Measurements from ENCODE around the gene SHISA4. TPM values are rescaled to one million over a fixed set of nuclear protein-coding genes. Genes with fewer than 3 reads are reported as not detected.

The SHISA4 gene
- polyA plus RNA-seq, 1 donor from 2014 or later: 1.5 TPM

DNA sequence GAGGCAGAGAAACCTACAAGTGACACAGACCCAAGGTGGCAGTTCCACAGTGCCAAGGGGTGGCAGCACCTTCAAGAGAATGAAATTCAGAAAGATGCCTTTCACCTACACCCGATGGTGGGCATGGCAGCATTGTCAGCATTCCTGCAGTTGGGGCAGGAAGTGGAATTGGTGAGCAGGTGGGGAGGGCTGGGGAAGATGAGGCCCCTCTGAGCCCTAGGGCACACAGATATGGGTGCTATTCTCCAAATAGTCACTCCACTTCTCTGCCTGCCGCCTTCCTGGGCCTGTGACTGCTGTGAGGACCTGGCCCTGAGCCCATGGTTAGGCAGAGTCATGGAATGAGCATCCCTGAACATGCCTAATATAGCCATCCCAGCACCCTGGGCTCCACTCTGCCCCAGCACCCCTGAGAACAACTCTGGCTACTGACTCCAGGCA is 8.3 kb downstream of the SHISA4 start:
- no peaks in the 10 kb centered on the region for H4K20me1 ChIP-seq (ENCODE audit: insufficient read depth)
- H3K4me3 ChIP-seq (ENCODE audit: low read length): no peak overlapping the region
- no peak overlapping the region for H2AFZ ChIP-seq (ENCODE audit: low read depth, low read length)
- TF ChIP-seq, protein P1, sequence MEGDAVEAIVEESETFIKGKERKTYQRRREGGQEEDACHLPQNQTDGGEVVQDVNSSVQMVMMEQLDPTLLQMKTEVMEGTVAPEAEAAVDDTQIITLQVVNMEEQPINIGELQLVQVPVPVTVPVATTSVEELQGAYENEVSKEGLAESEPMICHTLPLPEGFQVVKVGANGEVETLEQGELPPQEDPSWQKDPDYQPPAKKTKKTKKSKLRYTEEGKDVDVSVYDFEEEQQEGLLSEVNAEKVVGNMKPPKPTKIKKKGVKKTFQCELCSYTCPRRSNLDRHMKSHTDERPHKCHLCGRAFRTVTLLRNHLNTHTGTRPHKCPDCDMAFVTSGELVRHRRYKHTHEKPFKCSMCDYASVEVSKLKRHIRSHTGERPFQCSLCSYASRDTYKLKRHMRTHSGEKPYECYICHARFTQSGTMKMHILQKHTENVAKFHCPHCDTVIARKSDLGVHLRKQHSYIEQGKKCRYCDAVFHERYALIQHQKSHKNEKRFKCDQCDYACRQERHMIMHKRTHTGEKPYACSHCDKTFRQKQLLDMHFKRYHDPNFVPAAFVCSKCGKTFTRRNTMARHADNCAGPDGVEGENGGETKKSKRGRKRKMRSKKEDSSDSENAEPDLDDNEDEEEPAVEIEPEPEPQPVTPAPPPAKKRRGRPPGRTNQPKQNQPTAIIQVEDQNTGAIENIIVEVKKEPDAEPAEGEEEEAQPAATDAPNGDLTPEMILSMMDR (IDR thresholded peaks at IDR 0.05; ENCODE audit: poor library complexity, severe bottlenecking): no peak
- TF ChIP-seq POLR2AphosphoS5 (IDR thresholded peaks at IDR 0.05): no peak
- no peak for TF ChIP-seq MXI1 (conservative IDR thresholded peaks at IDR 0.05; ENCODE audit: poor library complexity, severe bottlenecking)
- no peak for TF ChIP-seq RAD21 (conservative IDR thresholded peaks at IDR 0.05)
- TF ChIP-seq EZH2 (IDR thresholded peaks at IDR 0.05; ENCODE audit: borderline replicate concordance, insufficient read depth, low read length, poor library complexity, severe bottlenecking): no peak
- no peak for TF ChIP-seq EP300 (conservative IDR thresholded peaks at IDR 0.05; ENCODE audit: poor library complexity, severe bottlenecking)
- TF ChIP-seq, protein P2, sequence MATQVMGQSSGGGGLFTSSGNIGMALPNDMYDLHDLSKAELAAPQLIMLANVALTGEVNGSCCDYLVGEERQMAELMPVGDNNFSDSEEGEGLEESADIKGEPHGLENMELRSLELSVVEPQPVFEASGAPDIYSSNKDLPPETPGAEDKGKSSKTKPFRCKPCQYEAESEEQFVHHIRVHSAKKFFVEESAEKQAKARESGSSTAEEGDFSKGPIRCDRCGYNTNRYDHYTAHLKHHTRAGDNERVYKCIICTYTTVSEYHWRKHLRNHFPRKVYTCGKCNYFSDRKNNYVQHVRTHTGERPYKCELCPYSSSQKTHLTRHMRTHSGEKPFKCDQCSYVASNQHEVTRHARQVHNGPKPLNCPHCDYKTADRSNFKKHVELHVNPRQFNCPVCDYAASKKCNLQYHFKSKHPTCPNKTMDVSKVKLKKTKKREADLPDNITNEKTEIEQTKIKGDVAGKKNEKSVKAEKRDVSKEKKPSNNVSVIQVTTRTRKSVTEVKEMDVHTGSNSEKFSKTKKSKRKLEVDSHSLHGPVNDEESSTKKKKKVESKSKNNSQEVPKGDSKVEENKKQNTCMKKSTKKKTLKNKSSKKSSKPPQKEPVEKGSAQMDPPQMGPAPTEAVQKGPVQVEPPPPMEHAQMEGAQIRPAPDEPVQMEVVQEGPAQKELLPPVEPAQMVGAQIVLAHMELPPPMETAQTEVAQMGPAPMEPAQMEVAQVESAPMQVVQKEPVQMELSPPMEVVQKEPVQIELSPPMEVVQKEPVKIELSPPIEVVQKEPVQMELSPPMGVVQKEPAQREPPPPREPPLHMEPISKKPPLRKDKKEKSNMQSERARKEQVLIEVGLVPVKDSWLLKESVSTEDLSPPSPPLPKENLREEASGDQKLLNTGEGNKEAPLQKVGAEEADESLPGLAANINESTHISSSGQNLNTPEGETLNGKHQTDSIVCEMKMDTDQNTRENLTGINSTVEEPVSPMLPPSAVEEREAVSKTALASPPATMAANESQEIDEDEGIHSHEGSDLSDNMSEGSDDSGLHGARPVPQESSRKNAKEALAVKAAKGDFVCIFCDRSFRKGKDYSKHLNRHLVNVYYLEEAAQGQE (IDR thresholded peaks at IDR 0.05; ENCODE audit: borderline replicate concordance): no peak
- TF ChIP-seq SMC3 (conservative IDR thresholded peaks at IDR 0.05; ENCODE audit: poor library complexity): no peak
- no peak for TF ChIP-seq TAF1 (IDR thresholded peaks at IDR 0.05; ENCODE audit: low read depth)
- H3K9me2 ChIP-seq (ENCODE audit: insufficient read depth, low read length): no peaks in the 10 kb centered on the region
- no peaks in the 10 kb centered on the region for H3K79me2 ChIP-seq (replicated peaks; ENCODE audit: insufficient read depth, low read length)
- H3K36me3 ChIP-seq (ENCODE audit: insufficient read depth, low read length): no peaks in the 10 kb centered on the region
- H3K9ac ChIP-seq (ENCODE audit: low read length): no peak overlapping the region
- H3K4me2 ChIP-seq (ENCODE audit: low read length): no peak overlapping the region
- no peaks in the 10 kb centered on the region for H3K27me3 ChIP-seq (ENCODE audit: insufficient read depth, low read depth, low read length)
- H3K27ac ChIP-seq (ENCODE audit: low read length): no peak overlapping the region
- H3F3A ChIP-seq (ENCODE audit: insufficient read depth, low read length, poor library complexity, severe bottlenecking): no peaks in the 10 kb centered on the region
- H3K9me3 ChIP-seq (ENCODE audit: low read length): no peaks in the 10 kb centered on the region

DNA sequence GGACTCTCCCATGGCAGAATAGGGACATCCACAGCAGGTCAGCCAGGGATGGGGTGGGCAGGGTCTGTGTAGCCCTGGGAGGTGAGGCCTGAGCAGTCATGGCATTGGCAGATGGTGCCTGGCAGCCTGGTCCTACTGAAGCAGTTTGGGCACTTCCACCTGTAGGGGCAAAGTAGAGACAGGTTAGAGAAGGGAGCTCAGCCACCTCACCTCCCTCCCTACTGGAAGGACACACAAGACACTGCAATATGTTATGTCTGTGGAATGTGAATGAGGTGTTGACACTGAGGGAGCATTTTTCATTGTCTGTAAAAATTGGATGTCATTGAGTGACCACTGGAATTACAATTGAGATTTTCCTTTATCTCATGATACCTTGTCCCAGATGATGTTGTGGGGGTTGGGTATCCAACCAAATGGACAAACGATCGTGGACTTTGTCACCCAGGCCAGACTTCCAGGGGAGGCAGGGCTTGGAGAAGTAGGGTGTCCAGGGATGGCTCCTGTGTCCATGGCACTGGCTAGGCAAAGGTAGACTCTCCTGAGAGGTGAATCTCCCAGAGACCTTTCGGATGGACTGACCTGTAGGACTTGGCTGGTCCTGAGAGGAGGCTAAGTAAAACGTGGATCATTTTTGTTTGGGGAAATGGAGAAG is 9.7 kb downstream of the SHISA4 start:
- Histone ChIP-seq H2AFZ (ENCODE audit: low read depth, low read length) (no peak overlapping the region), H3K36me3 (ENCODE audit: insufficient read depth, low read length) (no peaks in the 10 kb centered on the region), H3F3A (ENCODE audit: insufficient read depth, low read length, poor library complexity, severe bottlenecking) (no peaks in the 10 kb centered on the region), H3K27ac (ENCODE audit: low read length) (no peak overlapping the region), H3K9me2 (ENCODE audit: insufficient read depth, low read length) (no peaks in the 10 kb centered on the region), H3K27me3 (ENCODE audit: insufficient read depth, low read depth, low read length) (no peaks in the 10 kb centered on the region), H3K4me3 (ENCODE audit: low read length) (no peak overlapping the region), H4K20me1 (ENCODE audit: insufficient read depth) (no peaks in the 10 kb centered on the region), H3K9ac (ENCODE audit: low read length) (no peak overlapping the region), H3K9me3 (ENCODE audit: low read length) (no peaks in the 10 kb centered on the region), H3K4me2 (ENCODE audit: low read length) (no peak overlapping the region), H3K79me2 (replicated peaks; ENCODE audit: insufficient read depth, low read length) (no peaks in the 10 kb centered on the region)
- TF ChIP-seq RAD21 (conservative IDR thresholded peaks at IDR 0.05) (no peak), MXI1 (conservative IDR thresholded peaks at IDR 0.05; ENCODE audit: poor library complexity, severe bottlenecking) (no peak), TAF1 (IDR thresholded peaks at IDR 0.05; ENCODE audit: low read depth) (no peak), SMC3 (conservative IDR thresholded peaks at IDR 0.05; ENCODE audit: poor library complexity) (no peak), POLR2AphosphoS5 (IDR thresholded peaks at IDR 0.05) (no peak), EP300 (conservative IDR thresholded peaks at IDR 0.05; ENCODE audit: poor library complexity, severe bottlenecking) (no peak)
- TF ChIP-seq, protein P2 (IDR thresholded peaks at IDR 0.05; ENCODE audit: borderline replicate concordance): no peak
- TF ChIP-seq, protein P1 (IDR thresholded peaks at IDR 0.05; ENCODE audit: poor library complexity, severe bottlenecking): no peak
